Measurements from ENCODE around the gene PRKG1. TPM values are rescaled to one million over a fixed set of nuclear protein-coding genes. Genes with fewer than 3 reads are reported as not detected.

PRKG1 gene
- total RNA-seq, 1 donor from 2014 or later: 17.9 TPM

DNA sequence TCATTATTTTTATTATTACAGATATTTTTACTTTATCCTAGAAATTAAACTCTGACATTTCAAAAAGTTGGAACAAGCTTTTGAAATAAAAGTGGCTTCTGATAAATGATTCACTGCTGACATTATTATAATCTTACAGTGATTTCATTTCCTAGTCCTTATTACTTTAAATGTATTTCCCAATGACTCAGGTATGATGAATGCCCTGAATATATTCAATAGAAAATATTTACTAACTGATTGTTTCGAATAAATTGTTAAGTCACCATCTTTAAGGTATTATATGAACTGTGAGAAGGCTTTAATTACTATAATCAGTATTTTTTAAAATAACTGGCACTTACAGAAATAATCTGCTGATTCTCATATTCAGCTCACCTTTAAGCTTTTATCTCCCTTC, 1261.4 kb downstream of the PRKG1 start:
- Histone ChIP-seq H3K4me3 (no peak overlapping the region), H3K27ac (no peak overlapping the region), H3K36me3 (no peaks in the 10 kb centered on the region), H3K27me3 (no peaks in the 10 kb centered on the region), H3K9me3 (no peaks in the 10 kb centered on the region), H3K4me1 (no peaks in the 10 kb centered on the region)
- intact Hi-C loops (cut with DNase I): no loop called here
- DNase-seq (ENCODE audit: extremely low spot score in 2 of 2): no peak
- TF ChIP-seq POLR2AphosphoS5 (IDR thresholded peaks at IDR 0.05; ENCODE audit: insufficient read depth in 1 of 2, low read depth in 1 of 2) (no peak), POLR2A (IDR thresholded peaks at IDR 0.05) (no peak)
- TF ChIP-seq, protein P1, sequence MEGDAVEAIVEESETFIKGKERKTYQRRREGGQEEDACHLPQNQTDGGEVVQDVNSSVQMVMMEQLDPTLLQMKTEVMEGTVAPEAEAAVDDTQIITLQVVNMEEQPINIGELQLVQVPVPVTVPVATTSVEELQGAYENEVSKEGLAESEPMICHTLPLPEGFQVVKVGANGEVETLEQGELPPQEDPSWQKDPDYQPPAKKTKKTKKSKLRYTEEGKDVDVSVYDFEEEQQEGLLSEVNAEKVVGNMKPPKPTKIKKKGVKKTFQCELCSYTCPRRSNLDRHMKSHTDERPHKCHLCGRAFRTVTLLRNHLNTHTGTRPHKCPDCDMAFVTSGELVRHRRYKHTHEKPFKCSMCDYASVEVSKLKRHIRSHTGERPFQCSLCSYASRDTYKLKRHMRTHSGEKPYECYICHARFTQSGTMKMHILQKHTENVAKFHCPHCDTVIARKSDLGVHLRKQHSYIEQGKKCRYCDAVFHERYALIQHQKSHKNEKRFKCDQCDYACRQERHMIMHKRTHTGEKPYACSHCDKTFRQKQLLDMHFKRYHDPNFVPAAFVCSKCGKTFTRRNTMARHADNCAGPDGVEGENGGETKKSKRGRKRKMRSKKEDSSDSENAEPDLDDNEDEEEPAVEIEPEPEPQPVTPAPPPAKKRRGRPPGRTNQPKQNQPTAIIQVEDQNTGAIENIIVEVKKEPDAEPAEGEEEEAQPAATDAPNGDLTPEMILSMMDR (IDR thresholded peaks at IDR 0.05): no peak

GRCh38 chr10:52337225-52337624, 1262.9 kb downstream of the PRKG1 start:
- Histone ChIP-seq H3K9me3 (no peaks in the 10 kb centered on the region), H3K4me1 (no peaks in the 10 kb centered on the region), H3K27ac (no peak overlapping the region), H3K36me3 (no peaks in the 10 kb centered on the region), H3K4me3 (no peak overlapping the region), H3K27me3 (no peaks in the 10 kb centered on the region)
- TF ChIP-seq POLR2A (IDR thresholded peaks at IDR 0.05): no peak
- TF ChIP-seq POLR2AphosphoS5 (IDR thresholded peaks at IDR 0.05; ENCODE audit: insufficient read depth in 1 of 2, low read depth in 1 of 2): no peak
- TF ChIP-seq, protein P1 (IDR thresholded peaks at IDR 0.05): no peak
- DNase-seq (ENCODE audit: extremely low spot score in 2 of 2): no peak
- intact Hi-C loops (cut with DNase I): no loop called here

- Histone ChIP-seq H3K36me3 (no peaks in the 10 kb centered on the region), H3K27ac (no peak overlapping the region), H3K4me1 (no peaks in the 10 kb centered on the region), H3K27me3 (no peaks in the 10 kb centered on the region), H3K9me3 (no peaks in the 10 kb centered on the region), H3K4me3 (no peak overlapping the region)
- intact Hi-C loops (cut with DNase I): no loop called here
- TF ChIP-seq, protein P1 (IDR thresholded peaks at IDR 0.05): no peak
- TF ChIP-seq POLR2AphosphoS5 (IDR thresholded peaks at IDR 0.05; ENCODE audit: insufficient read depth in 1 of 2, low read depth in 1 of 2) (no peak), POLR2A (IDR thresholded peaks at IDR 0.05) (no peak)
- DNase-seq (ENCODE audit: extremely low spot score in 2 of 2): no peak
These were observed 1269.2 kb downstream of the PRKG1 start for GRCh38 chr10:52343439-52343838.

- no peak overlapping the region for H3K4me3 ChIP-seq
- H3K4me1 ChIP-seq: no peaks in the 10 kb centered on the region
- no peaks in the 10 kb centered on the region for H3K9me3 ChIP-seq
- H3K27me3 ChIP-seq: no peaks in the 10 kb centered on the region
- H3K27ac ChIP-seq: no peak overlapping the region
- TF ChIP-seq, protein P1 (IDR thresholded peaks at IDR 0.05): no peak
- intact Hi-C loops (cut with DNase I): no loop called here
- H3K36me3 ChIP-seq: no peaks in the 10 kb centered on the region
- no peak for DNase-seq (ENCODE audit: extremely low spot score in 2 of 2)
These were observed 1272.4 kb downstream of the PRKG1 start for GRCh38 chr10:52346394-52347326.

DNA sequence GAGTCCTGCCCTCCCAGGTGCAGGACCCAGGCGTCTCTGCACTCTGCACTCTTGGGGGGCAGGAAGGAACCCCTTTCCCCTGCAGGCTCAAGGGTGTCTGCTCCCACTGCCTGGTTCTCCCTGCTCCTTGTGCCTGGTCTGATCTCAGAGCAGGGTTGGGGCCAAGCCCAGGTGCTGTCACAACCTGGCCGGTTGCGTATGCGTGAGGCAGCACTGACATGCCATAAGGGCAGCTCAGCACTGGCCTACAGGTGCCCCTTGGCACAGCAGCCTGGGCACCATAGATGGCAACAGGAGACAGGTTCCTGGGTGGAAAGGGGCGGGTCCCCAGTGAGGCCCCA, 1273.0 kb downstream of the PRKG1 start:
- DNase-seq (ENCODE audit: extremely low spot score in 2 of 2): no peak
- no peak overlapping the region for H3K4me3 ChIP-seq
- no peaks in the 10 kb centered on the region for H3K4me1 ChIP-seq
- intact Hi-C loops (cut with DNase I): no loop called here
- no peak for TF ChIP-seq POLR2A (IDR thresholded peaks at IDR 0.05)
- TF ChIP-seq, protein P1 (IDR thresholded peaks at IDR 0.05): no peak
- TF ChIP-seq POLR2AphosphoS5 (IDR thresholded peaks at IDR 0.05; ENCODE audit: insufficient read depth in 1 of 2, low read depth in 1 of 2): no peak
- H3K36me3 ChIP-seq: no peaks in the 10 kb centered on the region
- no peak overlapping the region for H3K27ac ChIP-seq
- H3K9me3 ChIP-seq: no peaks in the 10 kb centered on the region
- H3K27me3 ChIP-seq: no peaks in the 10 kb centered on the region
